Mesodermal cell (in vitro differentiated cells): Measurements from ENCODE around the gene GIMAP2.

Experiments used
- H3K27ac ChIP-seq: 2 replicates; pipeline ENCODE4 v1.7.0; 2013; ENCODE audit warnings: mild to moderate bottlenecking, low read depth, low read length, moderate library complexity; ENCODE audit not compliant: severe bottlenecking
- H3K36me3 ChIP-seq: 2 replicates; pipeline ENCODE4 v1.7.1; 2013; ENCODE audit warnings: mild to moderate bottlenecking, low read length, moderate library complexity; ENCODE audit not compliant: control insufficient read depth, insufficient read depth
- H3K4me1 ChIP-seq: one replicate; pipeline ENCODE4 v1.7.1; 2013; ENCODE audit warnings: mild to moderate bottlenecking, low read length; ENCODE audit not compliant: insufficient read depth, control insufficient read depth, poor library complexity, severe bottlenecking
- H3K4me3 ChIP-seq: 2 replicates; pipeline ENCODE4 v1.7.0; 2013; ENCODE audit warnings: low read length, control low read depth, mild to moderate bottlenecking; ENCODE audit not compliant: insufficient read depth, poor library complexity, severe bottlenecking; ENCODE audit errors: extremely low read depth
- H3K9me3 ChIP-seq: 2 replicates; pipeline ENCODE4 v1.7.1; 2013; ENCODE audit warnings: mild to moderate bottlenecking, low read length, moderate library complexity; ENCODE audit not compliant: control insufficient read depth
- WGBS, 2 experiments: methylation state at CpG; one replicate each; pipeline ENCODE4 v1.1.5; 2013; ENCODE audit warnings: missing lambda C conversion rate in 2 of 2; ENCODE audit not compliant: insufficient coverage in 2 of 2; 5-methylcytosine and 5-hydroxymethylcytosine counted together

The GIMAP2 gene

DNA sequence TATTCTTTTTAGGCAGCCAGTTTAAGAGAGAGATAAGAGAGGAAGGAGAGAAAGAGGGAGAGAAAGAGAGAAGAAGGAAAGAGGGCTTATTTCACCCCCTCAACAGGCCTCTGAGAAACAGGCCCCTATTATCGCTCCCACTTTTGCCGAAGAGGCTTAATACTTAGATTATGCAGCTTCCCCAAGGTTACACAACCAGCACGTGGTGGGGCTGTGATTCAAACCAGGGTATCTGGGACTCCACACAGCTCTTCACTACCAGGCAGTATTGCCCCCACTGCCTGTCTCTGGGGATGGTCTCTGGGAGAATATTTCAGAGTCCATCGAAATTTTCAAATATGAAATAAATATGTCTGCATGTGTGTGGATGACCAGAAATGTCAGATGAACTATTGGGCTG, 33.9 kb downstream of the GIMAP2 start:
- Histone ChIP-seq H3K9me3 (no peaks in the 10 kb centered on the region), H3K4me1 (no peaks in the 10 kb centered on the region), H3K27ac (no peak overlapping the region), H3K36me3 (no peaks in the 10 kb centered on the region), H3K4me3 (no peak overlapping the region)
- 56 to 80% methylated on average over 1 to 3 of the region's 4 CpGs for WGBS, 2 experiments

DNA sequence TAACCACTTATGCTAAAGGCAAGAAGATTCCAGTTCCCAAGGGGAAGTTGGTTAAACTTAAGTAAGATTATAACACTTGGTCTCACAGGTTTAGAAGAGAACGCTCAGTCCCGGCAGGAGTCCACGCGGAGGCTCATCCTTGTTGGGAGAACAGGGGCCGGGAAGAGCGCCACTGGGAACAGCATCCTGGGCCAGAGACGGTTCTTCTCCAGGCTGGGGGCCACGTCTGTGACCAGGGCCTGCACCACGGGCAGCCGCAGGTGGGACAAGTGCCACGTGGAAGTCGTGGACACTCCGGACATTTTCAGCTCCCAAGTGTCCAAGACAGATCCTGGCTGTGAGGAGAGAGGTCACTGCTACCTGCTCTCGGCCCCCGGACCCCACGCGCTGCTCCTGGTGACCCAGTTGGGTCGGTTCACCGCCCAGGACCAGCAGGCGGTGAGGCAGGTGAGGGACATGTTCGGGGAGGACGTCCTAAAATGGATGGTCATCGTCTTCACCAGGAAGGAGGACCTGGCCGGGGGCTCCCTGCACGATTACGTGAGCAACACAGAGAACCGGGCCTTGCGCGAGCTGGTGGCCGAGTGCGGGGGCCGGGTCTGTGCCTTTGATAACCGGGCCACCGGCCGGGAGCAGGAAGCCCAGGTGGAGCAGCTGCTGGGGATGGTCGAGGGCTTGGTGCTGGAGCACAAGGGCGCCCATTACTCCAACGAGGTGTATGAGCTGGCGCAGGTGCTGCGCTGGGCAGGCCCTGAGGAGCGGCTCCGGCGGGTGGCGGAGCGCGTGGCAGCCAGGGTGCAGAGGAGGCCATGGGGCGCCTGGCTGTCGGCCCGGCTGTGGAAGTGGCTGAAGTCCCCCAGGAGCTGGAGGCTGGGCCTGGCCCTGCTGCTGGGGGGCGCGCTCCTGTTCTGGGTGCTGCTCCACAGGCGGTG, 34.7 kb downstream of the GIMAP2 start:
- H3K9me3 ChIP-seq, result no peaks in the 10 kb centered on the region
- H3K36me3 ChIP-seq, result no peaks in the 10 kb centered on the region
- no peak overlapping the region for H3K4me3 ChIP-seq
- H3K27ac ChIP-seq, result no peak overlapping the region
- H3K4me1 ChIP-seq, result no peaks in the 10 kb centered on the region
- 91 to 92% methylated on average over 48 of the region's 52 CpGs for WGBS, 2 experiments

DNA sequence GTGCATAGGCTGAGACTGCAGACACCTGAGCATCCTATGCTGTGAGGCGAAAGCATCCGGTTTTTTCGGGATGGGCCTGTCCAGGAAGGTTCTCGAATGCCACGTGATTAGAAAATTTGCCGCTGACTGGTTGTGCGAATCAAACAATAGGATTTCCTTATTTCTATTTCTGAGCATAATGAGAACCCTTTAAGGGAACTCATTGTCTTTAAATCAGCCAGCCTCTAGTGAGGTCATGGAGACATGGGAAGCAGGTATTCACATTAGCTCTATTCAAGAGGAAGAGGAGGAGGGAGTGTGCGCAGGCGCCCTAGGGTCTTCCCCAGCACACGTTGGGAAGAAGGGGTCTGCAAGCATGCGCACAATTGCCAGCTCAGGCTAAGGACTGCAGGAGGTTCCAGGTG, 36.5 kb downstream of the GIMAP2 start:
- Histone ChIP-seq H3K36me3 (no peaks in the 10 kb centered on the region), H3K4me3 (no peak overlapping the region), H3K9me3 (no peaks in the 10 kb centered on the region), H3K27ac (no peak overlapping the region), H3K4me1 (no peaks in the 10 kb centered on the region)
- WGBS, 2 experiments, result 88 to 89% methylated on average over 11 of the region's 11 CpGs

DNA sequence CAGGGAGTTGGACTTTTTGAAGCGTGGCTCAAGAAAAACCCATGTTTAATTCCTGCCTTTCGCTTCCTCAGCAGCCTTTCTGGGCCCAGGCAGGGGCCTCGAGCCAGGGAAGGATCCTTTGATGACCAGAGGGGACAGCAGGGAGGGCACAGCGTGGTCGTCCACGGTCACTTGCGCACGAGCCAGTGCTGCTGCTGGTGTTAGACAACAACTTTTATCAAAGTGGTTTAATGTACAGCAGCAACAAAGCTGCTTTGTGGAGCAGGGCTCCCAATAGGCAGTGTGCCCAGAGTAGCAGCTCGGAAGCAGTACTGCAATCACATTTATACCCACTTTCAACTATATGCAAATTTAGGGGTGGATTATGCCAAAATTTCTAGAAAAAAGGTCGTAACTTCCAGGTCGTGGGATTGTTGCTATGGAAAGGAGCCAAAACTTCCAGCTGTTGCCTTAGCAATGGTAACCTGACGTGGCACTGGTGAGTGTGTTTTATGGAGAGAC, 37.0 kb downstream of the GIMAP2 start:
- Histone ChIP-seq H3K4me3 (no peak overlapping the region), H3K27ac (no peak overlapping the region), H3K4me1 (no peaks in the 10 kb centered on the region), H3K36me3 (no peaks in the 10 kb centered on the region), H3K9me3 (no peaks in the 10 kb centered on the region)
- 71 to 77% methylated on average over 8 to 10 of the region's 12 CpGs for WGBS, 2 experiments

DNA sequence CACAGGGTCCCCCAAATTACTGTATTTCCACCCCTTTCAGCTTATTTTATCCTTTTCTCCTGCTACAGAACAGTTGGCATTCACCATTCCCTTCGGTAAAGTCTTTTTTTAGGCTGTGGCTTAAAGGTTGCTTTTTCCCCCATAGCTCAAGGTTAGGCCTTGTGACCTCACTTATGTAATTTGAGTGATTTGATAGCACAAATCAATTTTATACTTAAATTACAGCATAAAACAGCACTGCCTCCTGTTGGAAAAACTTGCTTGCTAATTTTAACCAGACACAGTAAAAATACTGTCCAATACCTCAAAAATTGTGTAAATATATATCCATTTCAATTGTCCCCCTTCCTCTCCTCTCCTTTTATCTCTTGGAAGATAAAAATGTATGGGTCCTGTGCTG, 38.0 kb downstream of the GIMAP2 start:
- H3K9me3 ChIP-seq, result no peaks in the 10 kb centered on the region
- no peaks in the 10 kb centered on the region for H3K36me3 ChIP-seq
- no peak overlapping the region for H3K27ac ChIP-seq
- WGBS, 2 experiments, result no CpG with 5 or more reads among the region's 1 CpG
- H3K4me1 ChIP-seq, result no peaks in the 10 kb centered on the region
- H3K4me3 ChIP-seq, result no peak overlapping the region

DNA sequence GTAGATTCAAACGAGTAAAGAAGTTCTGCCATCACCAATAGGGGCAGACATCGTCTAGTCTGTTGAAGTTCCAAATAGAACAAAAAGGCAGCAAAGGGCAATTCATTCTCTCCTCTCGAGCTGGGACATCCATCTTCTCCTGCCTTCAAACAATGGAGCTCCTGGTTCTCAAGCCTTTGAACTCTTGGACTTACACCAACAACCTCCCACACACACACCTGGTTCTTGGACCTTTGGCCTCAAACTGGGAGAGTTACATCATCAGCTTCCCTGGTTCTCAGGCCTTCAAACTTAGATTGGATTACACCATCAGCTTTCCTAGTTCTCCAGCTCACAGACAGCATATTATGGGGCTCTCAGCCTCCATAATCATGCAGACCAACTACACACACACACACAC, 41.9 kb downstream of the GIMAP2 start:
- Histone ChIP-seq H3K9me3 (no peaks in the 10 kb centered on the region), H3K36me3 (no peaks in the 10 kb centered on the region), H3K4me1 (no peaks in the 10 kb centered on the region), H3K4me3 (no peak overlapping the region), H3K27ac (no peak overlapping the region)
- 36 to 53% methylated on average over 3 of the region's 3 CpGs for WGBS, 2 experiments

DNA sequence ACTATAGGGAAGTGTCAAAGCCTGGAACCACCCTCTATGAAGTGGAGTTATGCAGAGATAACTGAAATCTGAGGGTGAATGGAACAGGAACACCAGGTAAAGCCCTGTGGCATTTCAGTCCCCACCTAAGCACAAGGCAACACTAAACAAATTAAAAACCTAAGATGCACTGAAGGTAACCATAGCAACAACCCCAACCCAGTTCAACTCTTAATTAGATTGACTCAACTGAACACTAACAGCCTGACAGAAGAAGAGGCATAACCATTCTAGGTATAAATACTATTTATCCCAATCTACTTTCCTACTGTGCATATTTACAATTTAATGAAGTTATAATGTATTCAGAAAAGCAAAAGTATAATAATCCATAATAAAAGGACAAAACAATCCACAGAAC, 42.5 kb downstream of the GIMAP2 start:
- H3K4me3 ChIP-seq, result no peak overlapping the region

DNA sequence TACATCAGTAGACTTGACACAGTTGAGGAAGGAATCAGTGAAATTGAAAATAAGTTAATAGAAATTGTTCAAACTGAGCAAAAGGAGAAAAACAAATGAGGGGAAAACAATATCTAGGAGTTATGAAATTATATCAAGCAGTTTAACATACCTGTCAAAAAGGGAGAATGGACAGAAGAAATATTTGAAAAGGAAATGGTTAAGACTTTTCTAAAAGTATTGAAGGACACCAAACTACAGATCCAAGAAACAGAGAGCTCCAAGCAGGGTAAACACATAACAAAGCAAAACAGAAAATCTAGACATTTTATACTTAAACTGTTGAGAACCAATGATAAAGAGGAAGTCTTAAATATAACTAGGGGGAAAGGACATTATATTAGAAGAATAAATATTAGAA, 43.1 kb downstream of the GIMAP2 start:
- Histone ChIP-seq H3K36me3 (no peaks in the 10 kb centered on the region), H3K4me1 (no peaks in the 10 kb centered on the region), H3K27ac (no peak overlapping the region), H3K9me3 (no peaks in the 10 kb centered on the region), H3K4me3 (no peak overlapping the region)

More for the DNA sequence above, 42.5 kb downstream of the GIMAP2 start:
- Histone ChIP-seq H3K4me1 (no peaks in the 10 kb centered on the region), H3K9me3 (no peaks in the 10 kb centered on the region), H3K27ac (no peak overlapping the region), H3K36me3 (no peaks in the 10 kb centered on the region)

DNA sequence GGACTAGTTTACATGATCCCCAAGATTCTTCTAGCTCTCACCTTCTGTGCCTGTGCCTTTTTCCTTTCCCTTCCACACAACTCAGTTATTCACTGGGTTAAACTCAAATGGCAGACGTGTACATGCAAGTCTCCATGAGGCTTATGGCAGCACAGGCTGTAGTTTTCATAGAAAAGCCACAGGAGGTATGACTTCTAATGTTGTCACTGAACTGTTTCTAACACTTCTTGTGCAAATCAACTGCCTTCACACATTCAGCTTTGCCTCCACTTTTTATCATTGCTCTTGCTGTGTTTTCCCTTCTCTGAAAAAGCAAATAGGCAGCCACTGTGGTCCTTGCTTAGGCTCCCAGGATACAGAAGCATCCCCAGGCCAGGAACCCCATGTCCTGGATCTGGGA, 46.4 kb downstream of the GIMAP2 start:
- no peaks in the 10 kb centered on the region for H3K36me3 ChIP-seq
- H3K4me1 ChIP-seq, result no peaks in the 10 kb centered on the region
- WGBS, 2 experiments, result 22% methylated on average over 1 of the region's 1 CpG

DNA sequence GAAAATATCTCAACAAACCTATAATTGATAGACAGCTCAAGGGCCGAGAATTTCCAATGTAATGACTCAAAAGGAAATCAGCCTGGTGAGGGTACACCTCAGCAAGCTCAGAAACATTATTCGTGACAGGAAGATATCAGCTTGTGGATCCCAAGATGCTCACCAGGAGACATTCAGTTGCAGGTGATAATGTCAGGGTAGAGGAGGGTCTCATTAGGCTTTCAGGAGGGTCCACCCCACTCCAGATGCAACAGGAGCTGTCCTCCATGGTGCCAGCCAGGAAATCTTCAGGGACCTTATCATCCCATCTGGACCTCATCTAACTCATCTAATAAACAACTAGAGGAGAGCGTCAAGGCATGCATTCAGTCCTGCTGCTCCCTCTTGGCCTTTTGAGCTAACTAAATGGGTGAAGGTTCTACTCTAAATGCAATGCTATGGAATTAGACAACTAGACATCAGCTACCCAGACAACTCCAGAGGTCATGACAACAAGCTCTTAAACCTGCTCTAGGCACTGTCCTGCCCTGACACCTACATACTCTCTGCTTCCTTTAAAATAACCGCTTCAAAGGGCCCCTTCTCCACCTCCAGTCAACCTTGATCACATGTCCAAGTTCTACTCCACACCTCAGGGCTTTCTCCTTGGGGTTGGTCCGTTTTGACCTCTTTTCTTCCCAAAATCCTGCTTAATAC, 47.4 kb downstream of the GIMAP2 start:
- no peaks in the 10 kb centered on the region for H3K4me1 ChIP-seq
- 42 to 62% methylated on average over 3 to 4 of the region's 5 CpGs for WGBS, 2 experiments
- H3K9me3 ChIP-seq, result no peaks in the 10 kb centered on the region
- H3K4me3 ChIP-seq, result no peak overlapping the region
- no peak overlapping the region for H3K27ac ChIP-seq
- no peaks in the 10 kb centered on the region for H3K36me3 ChIP-seq

More for the DNA sequence above, 46.4 kb downstream of the GIMAP2 start:
- H3K4me3 ChIP-seq, result no peak overlapping the region
- no peak overlapping the region for H3K27ac ChIP-seq
- no peaks in the 10 kb centered on the region for H3K9me3 ChIP-seq
